GM21423 (cell line): Measurements from ENCODE around the gene SYNJ2.
"Not testable (repeated sequence)": the region's sequence is repeated elsewhere in the genome, so short reads cannot be mapped to it uniquely, and the experiment has no call there.

ENCODE experiments used
- ATAC-seq: cut with Tn5 transposase; IDR thresholded peaks from one replicate; pipeline ENCODE4 v1.9.1; 2021; ENCODE audit warnings: mild to moderate bottlenecking, moderate library complexity; ENCODE audit not compliant: unreplicated experiment

Gene SYNJ2, protein sequence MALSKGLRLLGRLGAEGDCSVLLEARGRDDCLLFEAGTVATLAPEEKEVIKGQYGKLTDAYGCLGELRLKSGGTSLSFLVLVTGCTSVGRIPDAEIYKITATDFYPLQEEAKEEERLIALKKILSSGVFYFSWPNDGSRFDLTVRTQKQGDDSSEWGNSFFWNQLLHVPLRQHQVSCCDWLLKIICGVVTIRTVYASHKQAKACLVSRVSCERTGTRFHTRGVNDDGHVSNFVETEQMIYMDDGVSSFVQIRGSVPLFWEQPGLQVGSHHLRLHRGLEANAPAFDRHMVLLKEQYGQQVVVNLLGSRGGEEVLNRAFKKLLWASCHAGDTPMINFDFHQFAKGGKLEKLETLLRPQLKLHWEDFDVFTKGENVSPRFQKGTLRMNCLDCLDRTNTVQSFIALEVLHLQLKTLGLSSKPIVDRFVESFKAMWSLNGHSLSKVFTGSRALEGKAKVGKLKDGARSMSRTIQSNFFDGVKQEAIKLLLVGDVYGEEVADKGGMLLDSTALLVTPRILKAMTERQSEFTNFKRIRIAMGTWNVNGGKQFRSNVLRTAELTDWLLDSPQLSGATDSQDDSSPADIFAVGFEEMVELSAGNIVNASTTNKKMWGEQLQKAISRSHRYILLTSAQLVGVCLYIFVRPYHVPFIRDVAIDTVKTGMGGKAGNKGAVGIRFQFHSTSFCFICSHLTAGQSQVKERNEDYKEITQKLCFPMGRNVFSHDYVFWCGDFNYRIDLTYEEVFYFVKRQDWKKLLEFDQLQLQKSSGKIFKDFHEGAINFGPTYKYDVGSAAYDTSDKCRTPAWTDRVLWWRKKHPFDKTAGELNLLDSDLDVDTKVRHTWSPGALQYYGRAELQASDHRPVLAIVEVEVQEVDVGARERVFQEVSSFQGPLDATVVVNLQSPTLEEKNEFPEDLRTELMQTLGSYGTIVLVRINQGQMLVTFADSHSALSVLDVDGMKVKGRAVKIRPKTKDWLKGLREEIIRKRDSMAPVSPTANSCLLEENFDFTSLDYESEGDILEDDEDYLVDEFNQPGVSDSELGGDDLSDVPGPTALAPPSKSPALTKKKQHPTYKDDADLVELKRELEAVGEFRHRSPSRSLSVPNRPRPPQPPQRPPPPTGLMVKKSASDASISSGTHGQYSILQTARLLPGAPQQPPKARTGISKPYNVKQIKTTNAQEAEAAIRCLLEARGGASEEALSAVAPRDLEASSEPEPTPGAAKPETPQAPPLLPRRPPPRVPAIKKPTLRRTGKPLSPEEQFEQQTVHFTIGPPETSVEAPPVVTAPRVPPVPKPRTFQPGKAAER (N-terminal part only)

DNA sequence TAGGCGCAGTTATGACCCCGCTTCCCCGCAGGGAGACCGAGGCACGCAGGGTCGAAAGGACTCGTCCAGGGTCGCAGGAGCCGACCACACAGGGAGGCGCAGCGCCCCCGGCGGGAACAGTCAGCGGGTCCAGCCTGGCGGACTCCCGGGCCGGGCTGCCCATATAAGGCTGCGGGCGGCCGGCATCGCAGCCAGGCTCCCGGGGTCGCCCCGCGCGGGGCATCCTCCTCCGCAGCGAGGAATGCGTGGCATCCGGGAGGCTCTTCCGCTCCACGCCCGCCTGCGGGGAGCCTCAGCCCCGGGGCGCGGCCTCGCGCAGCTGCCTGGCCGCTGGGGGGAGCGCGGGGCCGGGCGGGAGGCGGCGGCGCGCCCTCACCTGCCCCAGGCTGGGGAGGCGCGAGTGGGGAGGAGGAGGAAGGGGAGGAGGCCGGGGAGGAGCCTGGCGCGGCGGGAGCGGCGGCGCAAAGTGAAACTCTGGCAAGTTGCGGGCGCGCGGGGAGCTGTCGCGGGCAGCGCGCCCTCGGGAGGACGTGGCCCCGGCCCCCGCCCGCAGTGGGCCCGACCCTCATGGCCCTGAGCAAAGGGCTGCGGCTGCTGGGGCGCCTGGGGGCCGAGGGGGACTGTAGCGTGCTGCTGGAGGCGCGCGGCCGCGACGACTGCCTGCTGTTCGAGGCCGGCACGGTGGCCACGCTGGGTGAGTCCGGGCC, at the start of gene SYNJ2:
SYNJ2 (plus strand) TSS at position 469 of the 707 bp plus-strand sequence; CDS start at position 568, 99 bp downstream.
- peak; percentile 74 for ATAC-seq

DNA sequence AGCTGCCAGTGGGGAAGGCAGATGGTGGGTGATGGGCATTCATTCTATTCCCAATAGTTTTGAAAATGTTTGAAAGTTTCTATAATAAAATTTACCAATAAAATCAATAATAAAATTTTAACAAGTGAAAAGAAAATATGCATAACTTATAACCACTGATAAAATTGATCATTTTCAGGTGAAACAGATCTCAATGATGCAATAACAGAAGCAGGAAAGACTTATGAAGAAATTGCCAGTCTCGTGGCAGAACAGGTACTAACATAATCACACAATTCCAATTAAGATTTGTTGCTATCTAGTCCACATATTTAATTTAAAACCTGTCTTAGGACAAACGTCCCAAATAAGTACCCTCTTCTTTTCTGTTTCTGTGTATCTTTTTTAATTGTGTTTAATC, 45.9 kb upstream of the SYNJ2 start:
- ATAC-seq, result no peak

DNA sequence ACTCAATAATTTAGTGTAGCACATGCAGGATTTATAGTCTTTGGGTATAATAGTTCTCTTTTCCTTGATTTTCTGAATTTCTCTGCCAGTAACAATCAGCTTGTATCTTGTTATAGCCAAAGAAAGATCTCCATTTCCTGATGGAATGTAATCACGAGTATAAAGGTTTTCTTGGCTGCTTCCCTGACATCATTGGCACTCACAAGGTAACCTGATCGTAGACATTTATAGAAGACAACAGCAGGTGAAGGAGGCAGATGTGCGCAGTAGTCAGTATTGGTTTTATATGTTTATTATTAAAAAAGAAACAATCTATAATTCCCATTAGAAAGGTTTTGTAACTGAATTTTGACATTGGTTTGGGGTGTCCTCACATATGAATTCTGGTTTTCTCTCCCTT, 44.3 kb upstream of the SYNJ2 start:
- ATAC-seq, result no peak

DNA sequence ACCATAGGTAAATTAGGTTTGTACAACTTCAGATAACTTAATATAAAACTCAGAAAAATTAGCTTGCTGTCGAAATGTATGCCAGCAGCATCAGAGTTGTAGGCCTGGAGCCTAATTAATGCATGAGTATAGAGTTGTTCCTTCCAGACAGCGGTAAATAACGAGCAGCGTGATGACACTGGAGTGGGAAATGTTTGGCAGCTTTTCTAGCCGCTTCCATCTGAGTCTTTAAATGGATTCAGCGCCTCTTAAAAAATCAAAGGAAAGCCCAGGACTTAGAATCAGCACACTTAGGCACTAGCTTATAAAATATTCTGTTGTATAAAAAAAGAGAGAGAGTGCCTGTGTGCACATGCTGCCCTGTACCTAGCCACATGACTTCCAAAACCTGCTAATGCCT, 43.7 kb upstream of the SYNJ2 start:
- no peak for ATAC-seq

DNA sequence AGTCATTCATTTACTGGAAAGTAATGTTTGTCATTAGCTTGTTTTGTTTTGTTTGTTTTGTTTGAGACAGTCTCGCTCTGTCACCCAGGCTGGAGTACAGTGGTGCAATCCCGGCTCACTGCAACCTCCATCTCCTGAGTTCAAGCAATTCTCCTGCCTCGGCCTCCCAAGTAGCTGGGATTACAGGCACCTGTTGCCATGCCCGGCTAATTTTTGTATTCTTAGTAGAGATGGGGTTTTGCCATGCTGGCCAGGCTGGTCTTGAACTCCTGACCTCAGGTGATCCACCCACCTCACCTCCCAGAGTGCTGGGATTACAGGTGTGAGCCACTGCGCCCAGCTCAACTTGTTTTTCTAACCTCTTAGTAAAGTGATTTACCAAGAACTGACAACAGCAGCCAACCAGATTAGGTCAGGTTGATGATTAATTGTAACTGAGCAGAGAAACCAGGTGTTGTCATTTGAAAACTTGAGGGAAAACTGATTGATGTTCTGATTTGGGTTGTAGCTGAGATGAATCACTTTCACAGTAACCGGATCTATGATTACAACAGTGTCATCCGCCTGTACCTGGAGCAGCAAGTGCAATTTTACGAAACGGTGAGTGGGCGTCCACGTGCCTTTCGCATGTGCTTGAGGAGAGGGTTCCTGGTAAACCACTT, 41.2 kb upstream of the SYNJ2 start:
- not testable (repeated sequence) for ATAC-seq

DNA sequence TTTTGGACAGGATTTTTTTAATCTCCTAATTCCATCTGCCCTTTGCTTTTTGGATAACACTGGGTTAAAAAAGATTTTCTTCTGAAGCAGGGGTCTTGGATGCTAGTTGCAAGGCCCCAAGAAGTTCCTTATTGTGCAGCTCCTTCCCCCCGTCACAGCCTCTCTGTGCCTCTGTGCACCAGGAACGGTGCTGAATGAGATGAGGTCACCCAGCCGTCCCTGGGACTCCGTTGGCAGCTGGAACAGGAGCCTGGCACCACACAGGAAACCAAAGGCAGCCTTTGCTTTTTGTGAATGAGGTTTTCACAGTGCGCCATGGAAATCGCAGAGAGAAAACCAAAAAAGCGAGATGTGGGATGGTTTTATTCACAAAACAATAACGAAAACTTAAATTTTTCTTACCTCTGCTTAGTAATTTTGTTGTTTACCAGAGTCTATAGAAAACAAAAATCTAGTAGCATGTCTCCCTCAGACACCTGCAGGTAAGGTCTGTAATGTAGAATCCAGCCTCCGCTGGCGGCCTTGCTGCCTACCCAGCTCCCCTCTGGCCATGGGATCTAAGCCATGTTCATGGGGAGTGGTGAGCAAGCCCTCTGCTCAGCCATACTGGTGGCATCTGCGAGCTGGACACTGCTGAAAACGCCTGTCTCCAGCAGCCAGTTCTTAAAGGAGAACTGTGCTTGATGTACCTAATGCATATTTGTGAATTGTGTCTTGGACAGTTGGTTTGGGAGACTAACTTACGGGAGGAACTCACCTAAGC, 40.4 kb upstream of the SYNJ2 start:
- ATAC-seq, result no peak

DNA sequence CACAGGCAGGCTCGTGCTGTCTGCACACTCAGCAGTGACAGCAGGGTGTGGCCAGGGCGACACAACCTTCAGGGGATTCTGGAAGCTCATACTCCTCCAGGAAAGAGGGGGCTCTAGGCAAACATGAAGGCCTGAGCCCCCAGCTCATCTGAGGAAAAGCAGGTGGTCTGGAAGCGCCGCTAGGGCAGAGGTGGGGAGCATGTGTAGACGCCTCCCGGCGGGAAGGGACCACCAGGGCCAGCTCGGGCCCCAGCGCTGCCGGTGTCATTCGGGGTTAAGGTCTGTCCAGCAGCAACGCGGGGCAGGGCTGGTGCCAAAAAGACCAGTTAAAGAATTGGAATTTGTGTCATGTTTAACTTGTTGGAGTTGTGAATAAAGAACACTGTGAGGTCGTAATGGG, 39.3 kb upstream of the SYNJ2 start:
- no peak for ATAC-seq

DNA sequence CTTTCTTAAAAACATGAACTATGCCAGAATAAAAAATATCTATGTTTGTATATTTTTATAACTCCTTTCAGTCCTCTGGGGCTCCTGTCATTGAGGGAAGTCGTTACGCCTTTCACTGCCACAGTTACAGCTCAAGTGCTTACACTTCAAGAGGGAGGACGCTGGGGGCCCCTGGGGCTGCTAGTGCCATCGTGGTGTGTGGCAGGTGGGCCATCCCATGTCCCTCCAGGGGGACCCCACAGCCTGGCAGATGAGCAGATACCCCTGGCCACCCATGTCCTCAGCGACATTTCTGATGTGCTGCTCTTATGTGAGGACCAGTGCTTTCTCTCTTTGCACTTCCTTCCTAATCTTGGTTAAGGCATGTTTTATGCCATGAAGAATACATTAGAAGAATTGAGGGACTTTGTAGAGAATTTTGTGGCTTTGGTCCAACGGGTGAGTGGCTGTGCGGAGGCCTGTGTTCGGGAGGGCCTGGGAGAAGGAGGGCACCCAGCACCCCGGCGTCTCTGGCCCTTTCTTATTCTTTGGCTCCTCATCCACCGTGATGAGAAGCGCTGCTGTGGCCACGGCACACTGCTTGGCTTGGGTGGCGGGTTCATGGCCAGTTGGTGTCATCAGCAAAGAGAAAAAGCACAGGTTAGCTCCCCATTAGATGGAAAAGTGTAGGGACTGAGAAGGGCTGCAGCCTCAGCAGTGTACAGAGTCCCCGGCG, 38.3 kb upstream of the SYNJ2 start:
- no peak for ATAC-seq

DNA sequence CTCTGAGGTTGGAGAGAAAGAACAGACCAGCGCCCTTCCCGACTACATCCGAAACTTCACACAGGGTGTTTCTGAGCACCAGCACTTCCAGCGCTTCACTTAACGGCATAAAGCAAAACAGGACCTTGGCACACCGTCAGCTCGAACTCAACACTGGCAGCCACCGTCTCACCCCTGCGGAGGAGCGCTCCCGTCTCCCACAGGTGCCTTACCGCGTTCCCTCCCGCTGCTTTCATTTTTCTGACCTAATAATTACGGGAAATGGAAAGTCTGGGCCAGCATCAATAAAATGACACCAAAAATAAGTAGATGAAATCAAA, 37.7 kb upstream of the SYNJ2 start:
- ATAC-seq, result no peak

DNA sequence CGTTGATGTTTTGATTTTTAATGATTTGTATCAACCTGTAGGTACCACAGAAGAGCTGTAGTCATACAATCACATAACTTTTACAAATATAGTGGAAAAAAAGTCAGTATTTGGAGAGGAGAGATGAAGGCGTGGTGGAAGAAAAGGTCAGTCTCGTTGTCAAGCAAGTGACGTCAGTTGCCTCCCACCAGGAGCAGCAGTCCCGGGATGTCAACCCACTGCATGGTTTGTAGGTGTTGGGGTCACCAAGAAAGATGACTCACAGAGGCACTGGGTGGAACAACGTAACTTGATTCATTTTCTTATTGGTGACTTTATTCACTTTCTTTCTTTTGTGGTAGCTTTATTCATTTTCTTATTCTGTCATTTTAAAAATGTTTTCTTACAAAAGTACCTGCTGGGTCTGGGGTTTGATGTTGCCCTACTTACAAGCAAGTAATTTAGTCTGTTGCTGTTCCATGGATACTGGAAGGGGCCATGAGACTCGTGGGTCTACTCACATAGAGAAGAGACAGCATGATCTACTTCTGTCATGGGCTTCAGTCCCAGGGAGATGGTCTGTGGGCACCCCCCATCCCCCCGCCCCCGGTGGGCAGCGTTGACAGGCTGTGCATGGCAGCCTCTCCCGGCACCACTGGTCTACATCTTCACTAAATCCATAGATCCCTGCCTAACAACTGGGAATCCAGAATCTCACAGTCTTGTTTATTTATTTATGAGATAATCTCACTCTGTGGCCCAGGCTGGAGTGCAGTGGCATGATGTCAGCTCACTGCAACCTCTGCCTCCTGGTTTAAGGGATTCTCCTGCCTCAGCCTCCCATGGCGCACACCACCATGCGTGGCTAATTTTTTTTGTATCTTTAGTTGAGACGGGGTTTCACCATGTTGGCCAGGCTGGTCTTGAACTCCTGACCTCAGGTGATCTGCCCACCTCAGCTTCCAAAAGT, 36.4 kb upstream of the SYNJ2 start:
- no peak for ATAC-seq

DNA sequence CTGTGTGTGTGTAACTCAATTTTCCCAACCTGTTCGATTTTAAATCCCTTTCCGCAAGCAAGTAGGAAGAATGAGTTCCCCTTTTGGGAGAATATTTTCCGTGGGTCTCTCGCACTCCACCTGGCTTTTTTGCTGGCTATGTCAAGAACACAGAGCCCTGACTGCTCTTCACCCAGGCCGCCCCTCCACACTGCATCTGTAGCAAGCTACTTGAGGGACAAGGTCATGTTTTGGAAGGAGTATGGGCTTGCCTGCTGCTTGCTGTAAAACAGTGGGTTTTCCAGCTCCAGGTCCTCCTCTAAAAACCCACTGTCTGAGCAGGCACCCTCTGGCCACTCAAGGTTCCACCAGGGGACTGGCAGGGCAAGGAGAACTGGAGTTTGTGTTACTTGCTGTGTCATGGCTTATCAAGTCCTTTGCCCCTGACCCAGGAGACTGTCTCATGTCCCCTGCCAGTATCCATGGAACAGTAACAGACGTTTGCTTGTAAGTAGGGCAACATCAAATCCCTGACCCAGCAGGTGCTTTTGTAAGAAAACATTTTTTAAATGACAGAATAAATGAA, 35.5 kb upstream of the SYNJ2 start:
- no peak for ATAC-seq

DNA sequence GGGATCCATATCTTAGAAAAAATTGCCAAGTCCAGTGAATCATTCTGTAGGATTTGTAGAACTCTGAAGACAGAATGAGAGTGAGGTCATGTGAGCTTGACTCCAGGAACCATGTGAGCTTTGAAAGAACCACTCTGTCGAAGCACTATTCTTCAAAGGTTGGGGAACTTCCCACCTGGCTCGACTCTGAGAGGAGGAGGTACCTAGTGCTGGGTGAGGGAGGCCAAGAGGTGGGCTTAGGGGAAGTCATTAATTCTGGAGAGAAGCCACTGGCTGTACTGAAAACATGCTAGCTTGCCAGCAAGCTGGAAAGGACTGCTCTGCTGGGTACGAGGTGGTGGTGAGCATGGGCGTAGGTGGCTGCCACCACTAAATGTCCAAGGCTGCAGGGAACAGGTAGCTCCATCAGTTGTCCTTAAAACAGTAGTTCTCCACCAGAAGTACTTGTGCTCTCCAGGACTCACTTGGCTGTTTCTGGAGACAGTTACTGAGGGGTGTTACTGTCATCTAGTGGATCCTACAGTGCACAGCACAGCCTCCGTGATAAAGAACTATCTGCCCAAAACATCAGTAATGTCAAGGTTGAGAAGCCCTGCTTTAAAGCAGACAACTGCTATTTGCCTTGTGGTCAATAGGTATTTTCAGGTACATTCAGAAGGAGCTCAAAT, 34.7 kb upstream of the SYNJ2 start:
- no peak for ATAC-seq

DNA sequence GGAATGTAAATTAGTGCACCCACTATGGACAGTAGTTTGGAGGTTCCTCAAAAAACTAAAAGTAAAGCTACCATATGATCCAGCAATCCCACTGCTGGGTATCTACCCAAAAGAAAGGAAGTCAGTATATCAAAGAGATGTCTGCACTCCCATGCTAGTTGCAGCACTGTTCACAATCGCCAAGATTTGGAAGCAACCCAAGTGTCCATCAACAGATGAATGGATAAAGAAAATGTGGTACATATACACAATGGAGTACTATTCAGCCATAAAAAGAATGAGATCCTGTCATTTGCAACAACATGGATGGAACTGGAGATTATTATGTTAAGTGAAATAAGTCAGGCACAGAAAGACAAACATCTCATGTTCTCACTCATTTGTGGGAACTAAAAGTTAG, 30.8 kb upstream of the SYNJ2 start:
- ATAC-seq, result not testable (repeated sequence)

DNA sequence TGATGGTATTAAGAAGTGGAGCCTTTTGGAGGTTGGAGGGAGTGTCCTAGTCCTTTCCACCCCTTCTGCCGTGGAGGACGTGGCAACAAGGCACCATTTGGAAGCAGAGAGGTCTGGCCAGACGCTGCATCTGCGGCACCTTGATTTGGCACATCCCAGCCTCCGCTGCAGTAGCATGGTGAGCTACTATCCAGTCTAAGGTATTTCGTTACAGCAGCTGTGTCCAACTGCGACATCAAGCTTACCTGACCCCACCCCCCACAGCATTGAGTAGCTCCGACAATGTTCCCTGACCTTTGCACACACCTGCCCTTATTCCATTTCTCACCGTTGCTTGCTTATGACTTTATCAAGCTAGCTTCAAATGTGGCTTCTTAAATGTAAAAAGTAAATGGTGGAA, 29.8 kb upstream of the SYNJ2 start:
- ATAC-seq, result no peak

DNA sequence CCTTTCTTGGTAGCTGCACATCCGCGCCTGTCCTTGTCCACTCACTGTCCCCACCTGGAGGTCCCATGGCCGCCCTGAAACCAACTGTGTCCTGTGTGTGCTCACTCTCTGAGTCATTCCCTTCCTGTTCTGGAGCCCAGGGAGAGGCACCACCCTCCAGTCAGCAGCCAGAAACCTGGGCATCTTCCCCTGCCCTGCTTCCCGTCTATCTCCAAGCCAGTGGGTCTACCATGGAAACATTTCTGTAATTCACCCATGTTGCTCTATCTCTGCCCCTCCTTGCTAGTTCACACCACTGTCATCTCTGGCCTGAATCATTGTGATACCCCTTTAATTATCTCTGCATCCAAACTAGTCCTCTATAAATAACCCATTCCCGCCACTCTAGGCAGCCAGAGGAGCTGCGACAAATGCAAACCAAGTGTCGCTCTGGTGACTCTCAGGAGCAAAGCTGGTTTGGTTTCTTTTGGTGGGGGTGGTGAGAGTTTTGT, 28.8 kb upstream of the SYNJ2 start:
- no peak for ATAC-seq

DNA sequence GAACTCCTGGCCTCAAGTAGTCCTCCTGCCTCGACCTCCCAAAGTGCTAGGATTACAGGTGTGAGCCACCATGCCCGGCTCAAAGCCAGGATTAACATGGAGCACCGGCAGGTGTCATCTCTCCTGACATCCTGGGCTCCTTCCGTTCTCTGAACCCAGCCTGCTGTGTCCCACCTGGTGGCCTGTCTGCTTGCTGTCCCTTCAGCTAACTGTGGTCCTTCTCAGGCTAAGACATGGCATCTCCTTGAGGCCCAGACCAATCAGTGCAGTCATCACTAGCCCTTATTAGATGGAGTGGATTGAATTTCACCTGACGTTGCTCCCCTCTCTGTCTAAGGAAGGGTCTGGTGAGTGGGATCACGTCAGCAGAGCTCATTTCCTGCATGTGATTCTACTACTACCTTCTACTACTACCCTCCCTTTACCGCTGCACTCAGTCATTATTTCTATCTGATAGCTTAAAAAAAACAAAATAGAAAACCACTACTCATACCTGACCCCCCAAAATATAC, 28.0 kb upstream of the SYNJ2 start:
- ATAC-seq, result no peak
